Neural progenitor cell (in vitro differentiated cells): ENCODE measurements around the gene TSPAN11. TPM values are rescaled to one million over a fixed set of nuclear protein-coding genes. Genes with fewer than 3 reads are reported as not detected.

ENCODE experiments used
- DNase-seq: peaks from one replicate; pipeline ENCODE4 v3.0.0-alpha.2; 2016; ENCODE audit warnings: low spot score
- H2AFZ ChIP-seq: fragments of 200-600 bp; sonication (generic); replicated peaks from 2 replicates; pipeline ENCODE4 v1.6.1; 2016; ENCODE audit warnings: antibody characterized with exemption
- H3F3A ChIP-seq: fragments of 200-600 bp; sonication (generic); 2 replicates; pipeline ENCODE4 v1.6.1; 2016; ENCODE audit warnings: antibody characterized with exemption, low read depth
- H3K27ac ChIP-seq: fragments of 200-600 bp; sonication (generic); 2 replicates; pipeline ENCODE4 v1.5.1; 2016; ENCODE audit warnings: mild to moderate bottlenecking
- H3K27me3 ChIP-seq: fragments of 200-600 bp; sonication (generic); 2 replicates; pipeline ENCODE4 v1.6.1; 2016; ENCODE audit warnings: mild to moderate bottlenecking, moderate library complexity
- H3K36me3 ChIP-seq: fragments of 200-600 bp; sonication (generic); 2 replicates; pipeline ENCODE4 v1.5.1; 2016
- H3K4me1 ChIP-seq: fragments of 200-600 bp; sonication (generic); 2 replicates; pipeline ENCODE4 v1.6.1; 2016; ENCODE audit warnings: mixed run types
- H3K4me2 ChIP-seq: fragments of 200-600 bp; sonication (generic); 2 replicates; pipeline ENCODE4 v1.6.1; 2016
- H3K4me3 ChIP-seq: fragments of 200-600 bp; sonication (generic); 2 replicates; pipeline ENCODE4 v1.5.1; 2016
- H3K79me2 ChIP-seq: fragments of 200-600 bp; sonication (generic); 2 replicates; pipeline ENCODE4 v1.6.1; 2016; ENCODE audit warnings: low read depth
- H3K9ac ChIP-seq: fragments of 200-600 bp; sonication (generic); 2 replicates; pipeline ENCODE4 v1.6.1; 2016
- H3K9me3 ChIP-seq: fragments of 200-600 bp; sonication (generic); 2 replicates; pipeline ENCODE4 v1.5.1; 2016; ENCODE audit warnings: low read depth
- H4K20me1 ChIP-seq: fragments of 200-600 bp; sonication (generic); 2 replicates; pipeline ENCODE4 v1.6.1; 2016; ENCODE audit warnings: low read depth
- H3K27ac Mint-ChIP-seq: 3 replicates; pipeline ENCODE4 v1.8.0; 2021; ENCODE audit warnings: mixed read lengths
- H3K27me3 Mint-ChIP-seq: 2 replicates; pipeline ENCODE4 v1.8.0; 2022; ENCODE audit warnings: low read depth, mild to moderate bottlenecking, inconsistent platforms, moderate library complexity, mixed read lengths; ENCODE audit not compliant: insufficient read depth
- H3K36me3 Mint-ChIP-seq: 3 replicates; pipeline ENCODE4 v1.8.0; 2021; ENCODE audit warnings: mixed read lengths
- H3K4me1 Mint-ChIP-seq: 3 replicates; pipeline ENCODE4 v1.8.0; 2021; ENCODE audit warnings: mixed read lengths
- H3K4me3 Mint-ChIP-seq: 3 replicates; pipeline ENCODE4 v1.8.0; 2021; ENCODE audit warnings: mild to moderate bottlenecking, moderate library complexity, mixed read lengths
- H3K9me3 Mint-ChIP-seq: 3 replicates; pipeline ENCODE4 v1.8.0; 2020; ENCODE audit warnings: mixed read lengths
- CTCF ChIP-seq: fragments of 200-600 bp; sonication (generic); IDR thresholded peaks from 2 replicates; pipeline ENCODE4 v1.5.1; 2017; ENCODE audit warnings: antibody characterized with exemption, mild to moderate bottlenecking
- EZH2 ChIP-seq: fragments of 200-600 bp; sonication (generic); IDR thresholded peaks from 2 replicates; pipeline ENCODE4 v1.6.1; 2017; ENCODE audit warnings: antibody characterized with exemption, mild to moderate bottlenecking, moderate library complexity
- EZH2phosphoT487 ChIP-seq: fragments of 200-600 bp; sonication (generic); IDR thresholded peaks from 2 replicates; pipeline ENCODE4 v1.6.1; 2017; ENCODE audit warnings: antibody characterized with exemption
- total RNA-seq: library from RNA; depleted of rRNA; stranded (reverse); fragments of >200 nt; gene quantifications from 2 replicates; pipeline ENCODE4 v1.2.3, GENCODE V29; 2015; ENCODE audit warnings: low replicate concordance

Gene TSPAN11
- total RNA-seq, 1 donor from 2014 or later = 7.4 TPM

GRCh38 chr12:30964896-30965612 is 38.5 kb downstream of the TSPAN11 start:
- no peak overlapping the region for H3K9ac ChIP-seq
- no peaks in the 10 kb centered on the region for H3K36me3 ChIP-seq
- H3K4me3 ChIP-seq = no peak overlapping the region
- no peak for TF ChIP-seq EZH2phosphoT487
- TF ChIP-seq CTCF = no peak
- TF ChIP-seq EZH2 = no peak
- peaks cover 4% of the 10 kb centered on the region for H3K27me3 Mint-ChIP-seq
- no peaks in the 10 kb centered on the region for H3F3A ChIP-seq
- peak overlapping the region; percentile 62 for H3K27ac Mint-ChIP-seq
- no peak overlapping the region for H2AFZ ChIP-seq
- H4K20me1 ChIP-seq = no peaks in the 10 kb centered on the region
- no peak overlapping the region for H3K4me3 Mint-ChIP-seq
- peaks cover under 1% of the 10 kb centered on the region for H3K9me3 Mint-ChIP-seq
- peaks cover 12% of the 10 kb centered on the region for H3K4me1 Mint-ChIP-seq
- no peaks in the 10 kb centered on the region for H3K4me1 ChIP-seq
- DNase-seq = no peak
- no peaks in the 10 kb centered on the region for H3K79me2 ChIP-seq
- H3K36me3 Mint-ChIP-seq = peaks cover 7% of the 10 kb centered on the region
- no peak overlapping the region for H3K4me2 ChIP-seq
- H3K9me3 ChIP-seq = no peaks in the 10 kb centered on the region
- no peaks in the 10 kb centered on the region for H3K27me3 ChIP-seq
- no peak overlapping the region for H3K27ac ChIP-seq

GRCh38 chr12:30965613-30965985 is 39.1 kb downstream of the TSPAN11 start:
- H3K9me3 ChIP-seq = no peaks in the 10 kb centered on the region
- H3K4me3 ChIP-seq = no peak overlapping the region
- no peak overlapping the region for H3K9ac ChIP-seq
- no peaks in the 10 kb centered on the region for H3F3A ChIP-seq
- no peaks in the 10 kb centered on the region for H4K20me1 ChIP-seq
- H3K27me3 Mint-ChIP-seq = peaks cover 4% of the 10 kb centered on the region
- H3K9me3 Mint-ChIP-seq = peaks cover 4% of the 10 kb centered on the region
- H2AFZ ChIP-seq = no peak overlapping the region
- peaks cover 2% of the 10 kb centered on the region for H3K4me1 ChIP-seq
- no peak overlapping the region for H3K27ac ChIP-seq
- H3K27ac Mint-ChIP-seq = peak overlapping the region; percentile 62
- H3K4me2 ChIP-seq = no peak overlapping the region
- no peaks in the 10 kb centered on the region for H3K27me3 ChIP-seq
- no peaks in the 10 kb centered on the region for H3K36me3 ChIP-seq
- DNase-seq = no peak
- H3K36me3 Mint-ChIP-seq = peaks cover 11% of the 10 kb centered on the region
- H3K4me1 Mint-ChIP-seq = peaks cover 18% of the 10 kb centered on the region
- H3K4me3 Mint-ChIP-seq = no peak overlapping the region
- TF ChIP-seq CTCF = peak; percentile 38
- no peak for TF ChIP-seq EZH2
- no peak for TF ChIP-seq EZH2phosphoT487
- H3K79me2 ChIP-seq = no peaks in the 10 kb centered on the region

GRCh38 chr12:30967026-30967425 is 40.5 kb downstream of the TSPAN11 start:
- Histone ChIP-seq H4K20me1 (no peaks in the 10 kb centered on the region), H3K27me3 (no peaks in the 10 kb centered on the region), H3K4me2 (no peak overlapping the region), H3F3A (no peaks in the 10 kb centered on the region), H3K27ac (no peak overlapping the region), H3K9ac (no peak overlapping the region), H3K4me3 (no peak overlapping the region), H2AFZ (no peak overlapping the region), H3K79me2 (no peaks in the 10 kb centered on the region), H3K4me1 (peaks cover 3% of the 10 kb centered on the region), H3K9me3 (no peaks in the 10 kb centered on the region), H3K36me3 (no peaks in the 10 kb centered on the region)
- TF ChIP-seq CTCF (no peak), EZH2 (no peak), EZH2phosphoT487 (no peak)
- H3K27me3 Mint-ChIP-seq = peaks cover under 1% of the 10 kb centered on the region
- no peak overlapping the region for H3K4me3 Mint-ChIP-seq
- peaks cover 11% of the 10 kb centered on the region for H3K36me3 Mint-ChIP-seq
- no peak for DNase-seq
- H3K27ac Mint-ChIP-seq = no peak overlapping the region
- H3K9me3 Mint-ChIP-seq = peaks cover 4% of the 10 kb centered on the region
- H3K4me1 Mint-ChIP-seq = peaks cover 22% of the 10 kb centered on the region
